ENCODE results near the gene RCOR3.

GRCh38 chr1:211231873-211232272 lies 27.3 kb upstream of the RCOR3 start:
- no peak for TF ChIP-seq POLR2AphosphoS5 (IDR thresholded peaks at IDR 0.05; ENCODE audit: low read depth, low read length)
- TF ChIP-seq POLR2A (IDR thresholded peaks at IDR 0.05; ENCODE audit: low read depth, low read length) = no peak
- no peak for TF ChIP-seq TAF1 (IDR thresholded peaks at IDR 0.05; ENCODE audit: borderline replicate concordance, low read depth, low read length)
